GM23338 (cell line): ENCODE data around the gene BCAS3. TPM values are rescaled to one million over a fixed set of nuclear protein-coding genes. Genes with fewer than 3 reads are reported as not detected.

Experiments
- ATAC-seq: fragments of 200-7000 bp; cut with Tn5 transposase; 3 replicates; pipeline ENCODE4 v1.9.1; 2020
- DNase-seq: peaks from one replicate; pipeline ENCODE4 v3.0.0-alpha.2; 2015; ENCODE audit warnings: low spot score
- H2AFZ ChIP-seq: fragments of 200-600 bp; sonication (generic); 2 replicates; pipeline ENCODE4 v1.8.0; 2016; ENCODE audit warnings: antibody characterized with exemption, mild to moderate bottlenecking, moderate library complexity
- H3F3A ChIP-seq: fragments of 200-600 bp; sonication (generic); replicated peaks from 2 replicates; pipeline ENCODE4 v1.8.0; 2017; ENCODE audit warnings: antibody characterized with exemption, mixed run types, low read depth
- H3K27ac ChIP-seq: fragments of 200-600 bp; sonication (generic); 2 replicates; pipeline ENCODE4 v1.6.1; 2016; ENCODE audit warnings: low read depth
- H3K27me3 ChIP-seq: fragments of 200-600 bp; sonication (generic); 2 replicates; pipeline ENCODE4 v1.8.0; 2016; ENCODE audit warnings: mild to moderate bottlenecking, mixed run types, moderate library complexity; ENCODE audit not compliant: insufficient read depth
- H3K36me3 ChIP-seq: fragments of 200-600 bp; sonication (generic); 2 replicates; pipeline ENCODE4 v1.8.0; 2016; ENCODE audit warnings: mild to moderate bottlenecking; ENCODE audit not compliant: insufficient read depth
- H3K4me1 ChIP-seq: fragments of 200-600 bp; sonication (generic); 2 replicates; pipeline ENCODE4 v1.8.0; 2016; ENCODE audit warnings: mild to moderate bottlenecking, moderate library complexity; ENCODE audit not compliant: insufficient read depth
- H3K4me2 ChIP-seq: fragments of 200-600 bp; sonication (generic); 2 replicates; pipeline ENCODE4 v1.7.1; 2017; ENCODE audit warnings: mixed run types
- H3K4me3 ChIP-seq: fragments of 200-600 bp; sonication (generic); 2 replicates; pipeline ENCODE4 v1.6.1; 2016; ENCODE audit warnings: mixed run types
- H3K79me2 ChIP-seq: fragments of 200-600 bp; sonication (generic); replicated peaks from 2 replicates; pipeline ENCODE4 v1.8.0; 2017; ENCODE audit warnings: mild to moderate bottlenecking; ENCODE audit not compliant: insufficient read depth
- H3K9me2 ChIP-seq: fragments of 200-600 bp; sonication (generic); 2 replicates; pipeline ENCODE4 v1.8.0; 2017; ENCODE audit not compliant: insufficient read depth
- H4K20me1 ChIP-seq: fragments of 200-600 bp; sonication (generic); replicated peaks from 2 replicates; pipeline ENCODE4 v1.8.0; 2017; ENCODE audit warnings: mild to moderate bottlenecking; ENCODE audit not compliant: insufficient read depth
- H3K27ac Mint-ChIP-seq: 2 replicates; pipeline ENCODE4 v1.8.0; 2020; ENCODE audit warnings: inconsistent platforms, mild to moderate bottlenecking, moderate library complexity, mixed read lengths
- H3K27me3 Mint-ChIP-seq: 3 replicates; pipeline ENCODE4 v1.8.0; 2022; ENCODE audit warnings: low read depth, mild to moderate bottlenecking, moderate library complexity, mixed read lengths, inconsistent platforms; ENCODE audit not compliant: insufficient read depth, poor library complexity
- H3K36me3 Mint-ChIP-seq: 3 replicates; pipeline ENCODE4 v1.8.0; 2021; ENCODE audit warnings: low read depth, mild to moderate bottlenecking, inconsistent platforms, moderate library complexity, mixed read lengths
- H3K4me1 Mint-ChIP-seq: 3 replicates; pipeline ENCODE4 v1.8.0; 2020; ENCODE audit warnings: mild to moderate bottlenecking, inconsistent platforms, mixed read lengths
- H3K4me3 Mint-ChIP-seq: 3 replicates; pipeline ENCODE4 v1.8.0; 2021; ENCODE audit warnings: moderate library complexity, mild to moderate bottlenecking, inconsistent platforms, mixed read lengths
- H3K9me3 Mint-ChIP-seq: 3 replicates; pipeline ENCODE4 v1.8.0; 2020; ENCODE audit warnings: moderate library complexity, mild to moderate bottlenecking, inconsistent platforms, mixed read lengths
- CREB1 ChIP-seq: fragments of 250-450 bp; sonication (Bioruptor Pico); IDR thresholded peaks from 2 replicates; pipeline ENCODE4 v1.5.0; 2020; ENCODE audit warnings: low read depth, mild to moderate bottlenecking, moderate library complexity
- CTCF ChIP-seq, 2 experiments: fragments of 200-600 bp in 1 of 2; sonication (generic) in 1 of 2; conservative IDR thresholded peaks; 2 replicates each; pipeline versions ENCODE4 v1.5.1 to v1.6.1; 2016 to 2017; ENCODE audit warnings: antibody characterized with exemption in 2 of 2, low read depth in 2 of 2, mild to moderate bottlenecking in 2 of 2, moderate library complexity in 1 of 2
- EZH2 ChIP-seq: fragments of 200-600 bp; sonication (generic); IDR thresholded peaks from one replicate; pipeline ENCODE4 v1.8.0; 2017; ENCODE audit warnings: antibody characterized with exemption, mild to moderate bottlenecking, low read depth; ENCODE audit not compliant: unreplicated experiment
- EZH2phosphoT487 ChIP-seq: fragments of 200-600 bp; sonication (generic); IDR thresholded peaks from one replicate; pipeline ENCODE4 v1.8.1; 2018; ENCODE audit warnings: antibody characterized with exemption; ENCODE audit not compliant: unreplicated experiment
- NANOG ChIP-seq: IDR thresholded peaks from 2 replicates; pipeline ENCODE4 v1.6.1; 2016; ENCODE audit warnings: antibody characterized with exemption, borderline replicate concordance
- STAT1 ChIP-seq: IDR thresholded peaks from one replicate; pipeline ENCODE4 v1.6.1; 2016; ENCODE audit warnings: antibody characterized with exemption; ENCODE audit not compliant: unreplicated experiment
- ZNF114 ChIP-seq: fragments of 250-450 bp; sonication (Bioruptor Pico); IDR thresholded peaks from 2 replicates; pipeline ENCODE4 v1.5.0; 2020; ENCODE audit warnings: mild to moderate bottlenecking, moderate library complexity
- ZNF331 ChIP-seq: fragments of 250-450 bp; sonication (Bioruptor Pico); IDR thresholded peaks from 2 replicates; pipeline ENCODE4 v1.5.0; 2020; ENCODE audit warnings: low read depth, mild to moderate bottlenecking, moderate library complexity
- ZNF462 ChIP-seq: fragments of 250-450 bp; sonication (Bioruptor Pico); IDR thresholded peaks from 2 replicates; pipeline ENCODE4 v1.5.0; 2020; ENCODE audit warnings: mild to moderate bottlenecking, moderate library complexity
- polyA plus RNA-seq: library from polyadenylated mRNA; unstranded; fragments of >200 nt; fragmentation: Nextera tagmentation; extraction: Ambion mirVana; gene quantifications from 2 replicates; pipeline ENCODE4 v1.2.1, GENCODE V29; 2016
- total RNA-seq: library from RNA; depleted of rRNA; stranded (reverse); fragments of >200 nt; shearing (Covaris generic); gene quantifications from 2 replicates; pipeline ENCODE4 v1.2.3, GENCODE V29; 2014

The BCAS3 gene
- total and polyA plus RNA-seq, 2 experiments from 2014 or later, result 8.2 to 28.0 TPM

GRCh38 chr17:60995680-60996079 is 318.0 kb downstream of the BCAS3 start:
- Mint-ChIP-seq H3K4me1 (no peaks in the 10 kb centered on the region), H3K36me3 (no peaks in the 10 kb centered on the region), H3K27me3 (no peaks in the 10 kb centered on the region), H3K27ac (no peak overlapping the region), H3K9me3 (no peaks in the 10 kb centered on the region), H3K4me3 (no peak overlapping the region)
- H3F3A ChIP-seq, result no peaks in the 10 kb centered on the region
- H3K4me3 ChIP-seq, result no peak overlapping the region
- H3K27ac ChIP-seq, result no peak overlapping the region
- H4K20me1 ChIP-seq, result no peaks in the 10 kb centered on the region
- DNase-seq (no peak), ATAC-seq (no peak)
- no peak overlapping the region for H2AFZ ChIP-seq
- H3K9me2 ChIP-seq, result no peaks in the 10 kb centered on the region
- H3K79me2 ChIP-seq, result no peaks in the 10 kb centered on the region
- no peaks in the 10 kb centered on the region for H3K27me3 ChIP-seq
- no peaks in the 10 kb centered on the region for H3K4me1 ChIP-seq
- TF ChIP-seq EZH2 (no peak), EZH2phosphoT487 (no peak), ZNF462 (CRISPR knock-in tag) (no peak), STAT1 (no peak), ZNF114 (no peak), NANOG (no peak), CREB1 (CRISPR knock-in tag) (no peak)
- no peak overlapping the region for H3K4me2 ChIP-seq
- no peaks in the 10 kb centered on the region for H3K36me3 ChIP-seq

GRCh38 chr17:61000911-61001310 is 323.3 kb downstream of the BCAS3 start:
- H3K4me1 Mint-ChIP-seq, result peaks cover 9% of the 10 kb centered on the region; the same call in 2 of the 3 replicates
- Histone ChIP-seq H3K9me2 (no peaks in the 10 kb centered on the region), H3F3A (no peaks in the 10 kb centered on the region), H2AFZ (no peak overlapping the region), H3K27me3 (no peaks in the 10 kb centered on the region), H3K4me2 (no peak overlapping the region), H4K20me1 (no peaks in the 10 kb centered on the region), H3K79me2 (no peaks in the 10 kb centered on the region), H3K4me3 (no peak overlapping the region), H3K4me1 (peaks cover 8% of the 10 kb centered on the region; the same call in 1 of the 2 replicates), H3K27ac (no peak overlapping the region), H3K36me3 (no peaks in the 10 kb centered on the region)
- H3K27me3 Mint-ChIP-seq, result no peaks in the 10 kb centered on the region
- no peak overlapping the region for H3K4me3 Mint-ChIP-seq
- no peak overlapping the region for H3K27ac Mint-ChIP-seq
- H3K9me3 Mint-ChIP-seq, result no peaks in the 10 kb centered on the region; the same call in 2 of the 3 replicates
- no peaks in the 10 kb centered on the region for H3K36me3 Mint-ChIP-seq
- DNase-seq (peak; percentile 58), ATAC-seq (peak; percentile 50; the same call in 2 of the 3 replicates)
- TF ChIP-seq NANOG, result no peak
- TF ChIP-seq CTCF (conservative IDR thresholded peaks at IDR 0.05; ENCODE audit: low read depth in 2 of 2), result peak in 1 of 2 experiments; percentile 29
- TF ChIP-seq EZH2, result no peak
- no peak for TF ChIP-seq ZNF331 (CRISPR knock-in tag)
- no peak for TF ChIP-seq ZNF114
- no peak for TF ChIP-seq STAT1
